ENCODE measurements around the gene VPS4B.

VPS4B gene

DNA sequence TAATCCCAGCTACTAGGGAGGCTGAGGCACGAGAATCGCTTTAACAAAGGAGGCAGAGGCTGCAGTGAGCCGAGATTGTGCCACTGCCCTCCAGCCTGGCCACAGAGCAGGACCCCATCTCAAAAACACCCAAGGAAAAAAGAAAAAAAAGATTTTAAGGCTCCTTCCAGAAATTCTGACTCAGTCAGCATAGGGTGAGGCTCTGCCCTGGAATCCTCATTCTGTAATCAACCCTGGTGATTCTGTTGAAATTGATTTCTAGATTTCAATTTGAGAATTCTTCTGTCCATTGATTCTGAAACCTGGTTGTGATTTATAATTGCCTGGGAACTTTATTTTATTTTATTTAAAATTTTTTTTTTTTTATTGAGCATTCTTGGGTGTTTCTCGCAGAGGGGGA lies 27.1 kb upstream of the VPS4B start:
- no peak for DNase-seq (ENCODE audit: low read depth)
- no peak for TF ChIP-seq MYC (IDR thresholded peaks at IDR 0.05; ENCODE audit: low read depth, low read length)
- no peak for TF ChIP-seq POLR2A (IDR thresholded peaks at IDR 0.05; ENCODE audit: extremely low read depth, insufficient read length)
- TF ChIP-seq, protein P1, sequence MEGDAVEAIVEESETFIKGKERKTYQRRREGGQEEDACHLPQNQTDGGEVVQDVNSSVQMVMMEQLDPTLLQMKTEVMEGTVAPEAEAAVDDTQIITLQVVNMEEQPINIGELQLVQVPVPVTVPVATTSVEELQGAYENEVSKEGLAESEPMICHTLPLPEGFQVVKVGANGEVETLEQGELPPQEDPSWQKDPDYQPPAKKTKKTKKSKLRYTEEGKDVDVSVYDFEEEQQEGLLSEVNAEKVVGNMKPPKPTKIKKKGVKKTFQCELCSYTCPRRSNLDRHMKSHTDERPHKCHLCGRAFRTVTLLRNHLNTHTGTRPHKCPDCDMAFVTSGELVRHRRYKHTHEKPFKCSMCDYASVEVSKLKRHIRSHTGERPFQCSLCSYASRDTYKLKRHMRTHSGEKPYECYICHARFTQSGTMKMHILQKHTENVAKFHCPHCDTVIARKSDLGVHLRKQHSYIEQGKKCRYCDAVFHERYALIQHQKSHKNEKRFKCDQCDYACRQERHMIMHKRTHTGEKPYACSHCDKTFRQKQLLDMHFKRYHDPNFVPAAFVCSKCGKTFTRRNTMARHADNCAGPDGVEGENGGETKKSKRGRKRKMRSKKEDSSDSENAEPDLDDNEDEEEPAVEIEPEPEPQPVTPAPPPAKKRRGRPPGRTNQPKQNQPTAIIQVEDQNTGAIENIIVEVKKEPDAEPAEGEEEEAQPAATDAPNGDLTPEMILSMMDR (IDR thresholded peaks at IDR 0.05; ENCODE audit: low read depth, low read length): no peak
- TF ChIP-seq, protein P2, sequence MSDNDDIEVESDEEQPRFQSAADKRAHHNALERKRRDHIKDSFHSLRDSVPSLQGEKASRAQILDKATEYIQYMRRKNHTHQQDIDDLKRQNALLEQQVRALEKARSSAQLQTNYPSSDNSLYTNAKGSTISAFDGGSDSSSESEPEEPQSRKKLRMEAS (IDR thresholded peaks at IDR 0.05; ENCODE audit: low read depth, low read length): no peak
- no peak overlapping the region for H3K4me3 ChIP-seq (ENCODE audit: low read depth, low read length)

DNA sequence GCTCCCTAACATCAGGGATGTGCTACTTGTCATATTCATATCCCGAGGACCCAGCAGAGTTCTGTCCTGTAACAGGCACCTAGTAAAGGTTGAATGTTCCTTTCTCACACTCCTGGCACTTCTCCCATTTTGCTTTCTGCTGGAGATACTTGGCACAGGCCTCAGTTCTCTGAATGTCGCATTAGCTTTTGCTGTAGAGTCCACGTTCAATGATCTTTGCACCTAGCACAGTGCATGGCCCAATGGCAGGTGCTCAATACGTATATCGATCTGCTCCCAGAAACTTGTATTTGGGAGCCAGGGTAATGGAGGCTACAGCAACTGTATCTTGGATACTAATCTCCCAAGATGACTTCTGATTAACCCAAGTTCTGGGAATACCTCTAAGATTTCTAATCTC lies 24.8 kb upstream of the VPS4B start:
- TF ChIP-seq POLR2A (IDR thresholded peaks at IDR 0.05; ENCODE audit: extremely low read depth, insufficient read length) (no peak), MYC (IDR thresholded peaks at IDR 0.05; ENCODE audit: low read depth, low read length) (no peak)
- TF ChIP-seq, protein P1 (IDR thresholded peaks at IDR 0.05; ENCODE audit: low read depth, low read length): no peak
- TF ChIP-seq, protein P2 (IDR thresholded peaks at IDR 0.05; ENCODE audit: low read depth, low read length): no peak
- H3K4me3 ChIP-seq (ENCODE audit: low read depth, low read length): no peak overlapping the region
- no peak for DNase-seq (ENCODE audit: low read depth)

DNA sequence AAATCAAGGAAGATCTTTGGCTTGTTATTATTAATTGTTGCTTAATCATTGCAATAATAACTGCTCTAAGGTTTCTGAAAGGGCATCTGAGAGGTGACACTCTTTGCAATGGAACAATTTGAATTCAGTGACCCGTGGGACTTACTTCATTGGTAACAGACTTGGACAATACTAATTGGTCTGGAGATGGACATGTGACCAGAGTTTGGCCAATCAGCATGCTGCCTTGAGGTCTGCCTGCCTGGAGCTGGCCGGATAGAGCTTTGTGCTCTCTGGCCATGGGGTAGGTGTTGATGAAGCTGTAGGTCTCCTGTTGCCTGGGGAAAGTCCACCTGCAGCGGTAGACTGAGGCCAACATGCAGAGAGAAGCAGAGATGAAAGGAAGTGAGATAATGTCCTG lies 24.0 kb upstream of the VPS4B start:
- no peak overlapping the region for H3K4me3 ChIP-seq (ENCODE audit: low read depth, low read length)
- no peak for DNase-seq (ENCODE audit: low read depth)
- TF ChIP-seq, protein P2 (IDR thresholded peaks at IDR 0.05; ENCODE audit: low read depth, low read length): 0 out of 2 replicates have a peak, but pooled peaks have one; percentile 11
- TF ChIP-seq, protein P1 (IDR thresholded peaks at IDR 0.05; ENCODE audit: low read depth, low read length): no peak

DNA sequence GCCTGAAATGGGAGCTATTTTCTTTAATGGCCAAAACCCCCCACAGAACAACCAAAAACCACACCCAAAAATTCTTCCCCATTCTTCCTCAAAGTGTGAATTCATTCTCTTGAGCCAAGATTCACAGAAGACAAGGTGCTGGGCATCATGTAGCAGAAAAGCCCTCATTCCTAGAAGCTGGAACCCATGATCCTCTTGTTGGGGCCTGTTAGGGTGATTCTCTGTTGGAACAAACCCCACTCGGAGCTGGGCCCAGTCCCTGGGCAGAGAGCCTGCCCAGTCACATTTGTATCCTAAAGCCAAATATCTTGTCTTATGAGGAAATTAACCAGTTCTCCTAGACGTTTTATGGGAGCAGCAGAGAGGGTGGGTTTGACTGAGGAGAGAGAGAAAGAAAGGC lies 22.8 kb upstream of the VPS4B start:
- no peak for TF ChIP-seq MYC (IDR thresholded peaks at IDR 0.05; ENCODE audit: low read depth, low read length)
- TF ChIP-seq, protein P1 (IDR thresholded peaks at IDR 0.05; ENCODE audit: low read depth, low read length): no peak
- TF ChIP-seq, protein P2 (IDR thresholded peaks at IDR 0.05; ENCODE audit: low read depth, low read length): no peak
- TF ChIP-seq POLR2A (IDR thresholded peaks at IDR 0.05; ENCODE audit: extremely low read depth, insufficient read length): no peak
- DNase-seq (ENCODE audit: low read depth): no peak

DNA sequence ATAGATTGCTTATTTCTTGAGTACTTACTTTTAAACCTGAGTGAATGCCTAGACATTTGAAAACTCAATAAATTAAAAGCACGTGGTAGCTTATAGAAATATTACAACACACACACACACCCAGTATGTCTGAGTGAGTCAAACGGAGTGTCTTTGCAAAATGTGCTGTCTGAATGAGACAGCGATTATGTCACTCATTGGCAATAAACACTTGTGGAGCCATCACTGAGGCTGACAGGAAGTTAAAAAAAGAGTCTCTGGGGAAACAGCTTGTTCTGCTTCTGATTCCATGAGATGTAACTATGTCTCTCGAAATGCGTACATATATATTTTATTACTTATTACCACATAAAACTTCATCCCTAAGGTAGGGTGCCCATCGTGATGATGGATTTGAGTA lies 22.3 kb upstream of the VPS4B start:
- TF ChIP-seq POLR2A (IDR thresholded peaks at IDR 0.05; ENCODE audit: extremely low read depth, insufficient read length) (no peak), MYC (IDR thresholded peaks at IDR 0.05; ENCODE audit: low read depth, low read length) (peak; percentile 90)
- TF ChIP-seq, protein P2 (IDR thresholded peaks at IDR 0.05; ENCODE audit: low read depth, low read length): peak; percentile 98
- no peak overlapping the region for H3K4me3 ChIP-seq (ENCODE audit: low read depth, low read length)
- DNase-seq (ENCODE audit: low read depth): peak; percentile 95

More for the DNA sequence above, 22.8 kb upstream of the VPS4B start:
- no peak overlapping the region for H3K4me3 ChIP-seq (ENCODE audit: low read depth, low read length)

DNA sequence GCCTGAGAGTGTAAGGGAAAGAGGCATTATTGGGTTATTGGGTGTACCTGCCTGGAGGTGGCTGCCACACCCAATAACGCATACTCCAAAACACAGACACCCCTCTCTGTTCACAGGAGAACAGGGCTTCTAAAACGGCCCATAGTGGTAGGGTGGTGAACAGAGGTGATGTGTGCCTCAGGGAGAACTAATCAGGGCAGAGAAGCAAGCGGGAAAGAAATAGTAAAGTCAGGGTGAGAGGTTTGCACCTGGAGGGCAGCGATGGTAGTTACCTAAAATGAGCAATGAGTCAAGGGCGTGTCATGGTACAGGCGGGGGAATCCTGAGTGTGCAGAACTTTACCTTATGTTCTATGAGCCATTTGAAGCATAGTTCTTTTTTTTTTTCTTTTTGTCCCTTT lies 21.6 kb upstream of the VPS4B start:
- no peak for DNase-seq (ENCODE audit: low read depth)
- H3K4me3 ChIP-seq (ENCODE audit: low read depth, low read length): no peak overlapping the region
- no peak for TF ChIP-seq POLR2A (IDR thresholded peaks at IDR 0.05; ENCODE audit: extremely low read depth, insufficient read length)

DNA sequence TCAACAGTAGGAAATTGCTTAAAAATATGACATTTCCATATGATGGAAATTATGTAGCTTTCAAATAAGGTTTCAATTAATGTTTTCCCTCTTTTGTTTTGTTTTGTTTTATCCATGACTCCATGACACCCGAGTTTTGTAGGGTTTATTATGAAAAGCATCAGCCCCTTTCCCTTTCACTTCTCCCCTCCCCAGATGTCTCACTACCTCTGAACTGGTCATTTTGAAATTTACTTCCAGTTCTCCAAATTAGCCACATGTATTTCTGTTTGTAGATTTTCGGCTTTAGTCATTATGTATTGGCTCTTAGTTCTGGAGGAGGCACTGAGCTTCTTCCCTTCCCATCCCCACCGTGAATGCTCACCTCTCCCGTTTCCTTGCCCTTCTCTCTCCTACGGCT lies 18.6 kb upstream of the VPS4B start:
- no peak for DNase-seq (ENCODE audit: low read depth)
- TF ChIP-seq POLR2A (IDR thresholded peaks at IDR 0.05; ENCODE audit: extremely low read depth, insufficient read length) (no peak), MYC (IDR thresholded peaks at IDR 0.05; ENCODE audit: low read depth, low read length) (no peak)
- TF ChIP-seq, protein P2 (IDR thresholded peaks at IDR 0.05; ENCODE audit: low read depth, low read length): no peak
- TF ChIP-seq, protein P1 (IDR thresholded peaks at IDR 0.05; ENCODE audit: low read depth, low read length): no peak
- H3K4me3 ChIP-seq (ENCODE audit: low read depth, low read length): no peak overlapping the region

All from NB4 (cell line).